ENCODE results near the gene FUCA1. TPM values are rescaled to one million over a fixed set of nuclear protein-coding genes. Genes with fewer than 3 reads are reported as not detected.

The FUCA1 gene
- total and polyA plus RNA-seq, 2 donors (not counting 3 experiments of a cell fraction or from before 2014, with no cell fraction given), result 4.9 to 5.6 TPM

DNA sequence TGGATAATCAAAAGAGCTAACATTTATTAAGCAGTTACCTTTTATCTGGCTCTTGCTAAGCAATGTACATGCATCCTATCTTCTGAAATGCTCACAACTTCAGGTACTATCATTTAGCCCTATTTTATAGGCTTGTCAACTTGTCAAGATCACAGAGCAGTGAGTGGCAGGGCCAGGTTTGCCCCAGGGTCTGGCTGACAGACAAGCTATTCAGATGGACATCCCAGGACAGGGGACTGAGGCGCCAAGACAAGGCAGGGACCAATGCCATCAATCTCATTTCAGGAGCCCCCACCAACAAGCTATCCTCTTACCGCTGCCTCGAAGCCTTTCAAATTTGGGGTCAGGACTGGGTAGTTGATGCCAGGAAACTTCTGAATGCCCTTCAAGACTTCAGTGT, 51.7 kb downstream of the FUCA1 start:
- no peaks in the 10 kb centered on the region for H4K20me1 ChIP-seq (replicated peaks; ENCODE audit: control insufficient read depth, extremely low read depth, insufficient read depth, low read length)
- H3K9me1 ChIP-seq (replicated peaks; ENCODE audit: control insufficient read depth, extremely low read depth, insufficient read depth, low read length), result no peaks in the 10 kb centered on the region
- no peak for FAIRE-seq
- DNase-seq (ENCODE audit: low read depth, low spot score), result no peak
- H3K4me1 ChIP-seq (ENCODE audit: control insufficient read depth, extremely low read depth, insufficient read depth, low read length), result no peaks in the 10 kb centered on the region
- ChIA-PET CTCF (interaction anchor here (0.7 to 1.2 kb wide), 2 partner anchors 100 to 725 kb away, joined by 3 read pairs; no protein-coding TSS in a partner anchor), POLR2A (interaction anchor here (1.7 kb wide), 1 partner anchor 9 kb away, joined by 5 read pairs; the partner anchor contains the start of gene HMGCL)
- H3K79me2 ChIP-seq (ENCODE audit: control insufficient read depth, insufficient read depth, low read length), result no peaks in the 10 kb centered on the region
- H3K27ac ChIP-seq (ENCODE audit: insufficient read depth, low read depth, low read length), result no peak overlapping the region
- H3K4me2 ChIP-seq (ENCODE audit: insufficient read depth, low read length), result no peak overlapping the region
- H3K27me3 ChIP-seq (ENCODE audit: control insufficient read depth in 2 of 2, insufficient read depth in 2 of 2, low read length in 2 of 2), result no peaks in the 10 kb centered on the region
- H3K9ac ChIP-seq (replicated peaks; ENCODE audit: extremely low read depth, insufficient read depth, low read length), result no peak overlapping the region
- dilution Hi-C loops (cut with MboI; ENCODE audit: extremely low pct_ligation_motif_present, low sequenced_read_pairs) (no loop called here), intact Hi-C loops (cut with micrococcal nuclease) (no loop called here)
- peaks cover 0 to 19% of the 10 kb centered on the region in 2 experiments for H3K36me3 ChIP-seq (ENCODE audit: control insufficient read depth in 2 of 2, extremely low read depth in 1 of 2, insufficient read depth in 2 of 2, low read length in 2 of 2)
- BruUV-seq (replicated peaks), result no TSS peak
- TF ChIP-seq JUN (IDR thresholded peaks at IDR 0.05; ENCODE audit: borderline replicate concordance, insufficient read depth, insufficient read length, low read depth) (no peak), FOS (IDR thresholded peaks at IDR 0.05; ENCODE audit: borderline replicate concordance, insufficient read depth, low read length) (no peak), POLR2AphosphoS5 (IDR thresholded peaks at IDR 0.05; ENCODE audit: insufficient read depth, low read depth, low read length) (no peak), MYC (IDR thresholded peaks at IDR 0.05; ENCODE audit: low read depth, low read length) (no peak), EZH2 (IDR thresholded peaks at IDR 0.05; ENCODE audit: borderline replicate concordance, low read depth, low read length, severe bottlenecking) (no peak), GATA2 (IDR thresholded peaks at IDR 0.05; ENCODE audit: insufficient read depth, insufficient read length, low read depth, low read length) (no peak), POLR2A (IDR thresholded peaks at IDR 0.05; ENCODE audit: low read depth, low read length) (no peak)
- TF ChIP-seq, protein P1, sequence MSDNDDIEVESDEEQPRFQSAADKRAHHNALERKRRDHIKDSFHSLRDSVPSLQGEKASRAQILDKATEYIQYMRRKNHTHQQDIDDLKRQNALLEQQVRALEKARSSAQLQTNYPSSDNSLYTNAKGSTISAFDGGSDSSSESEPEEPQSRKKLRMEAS (IDR thresholded peaks at IDR 0.05; ENCODE audit: insufficient read depth, insufficient read length), result no peak
- TF ChIP-seq, protein P2, sequence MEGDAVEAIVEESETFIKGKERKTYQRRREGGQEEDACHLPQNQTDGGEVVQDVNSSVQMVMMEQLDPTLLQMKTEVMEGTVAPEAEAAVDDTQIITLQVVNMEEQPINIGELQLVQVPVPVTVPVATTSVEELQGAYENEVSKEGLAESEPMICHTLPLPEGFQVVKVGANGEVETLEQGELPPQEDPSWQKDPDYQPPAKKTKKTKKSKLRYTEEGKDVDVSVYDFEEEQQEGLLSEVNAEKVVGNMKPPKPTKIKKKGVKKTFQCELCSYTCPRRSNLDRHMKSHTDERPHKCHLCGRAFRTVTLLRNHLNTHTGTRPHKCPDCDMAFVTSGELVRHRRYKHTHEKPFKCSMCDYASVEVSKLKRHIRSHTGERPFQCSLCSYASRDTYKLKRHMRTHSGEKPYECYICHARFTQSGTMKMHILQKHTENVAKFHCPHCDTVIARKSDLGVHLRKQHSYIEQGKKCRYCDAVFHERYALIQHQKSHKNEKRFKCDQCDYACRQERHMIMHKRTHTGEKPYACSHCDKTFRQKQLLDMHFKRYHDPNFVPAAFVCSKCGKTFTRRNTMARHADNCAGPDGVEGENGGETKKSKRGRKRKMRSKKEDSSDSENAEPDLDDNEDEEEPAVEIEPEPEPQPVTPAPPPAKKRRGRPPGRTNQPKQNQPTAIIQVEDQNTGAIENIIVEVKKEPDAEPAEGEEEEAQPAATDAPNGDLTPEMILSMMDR (IDR thresholded peaks at IDR 0.05; ENCODE audit: extremely low read depth in 1 of 2, insufficient read depth in 1 of 2, low read depth in 1 of 2, low read length in 2 of 2), result no peak
- no peak overlapping the region for H2AFZ ChIP-seq (ENCODE audit: low read depth, low read length)
- no peaks in the 10 kb centered on the region for H3K9me3 ChIP-seq (replicated peaks; ENCODE audit: control insufficient read depth, insufficient read depth, low read length)
- H3K4me3 ChIP-seq (replicated peaks in 1 of 3; ENCODE audit: insufficient read depth in 1 of 3, low read depth in 1 of 3, low read length in 3 of 3), result no peak overlapping the region
